SH-SY5Y (cell line): Measurements from ENCODE around the gene FBXO24.

Source experiments
- GATA2 ChIP-seq: IDR thresholded peaks from 2 replicates; pipeline ENCODE4 v1.6.1; 2011; ENCODE audit warnings: mild to moderate bottlenecking, low read depth, low read length
- GATA3 ChIP-seq: IDR thresholded peaks from 2 replicates; pipeline ENCODE4 v1.6.1; 2011; ENCODE audit warnings: low read depth, mild to moderate bottlenecking, low read length, moderate library complexity

- TF ChIP-seq GATA2, result no peak
- no peak for TF ChIP-seq GATA3
Observed at GRCh38 chr7:100604976-100605911, 19.1 kb downstream of the FBXO24 start.
